ENCODE measurements around the gene MED27. TPM values are rescaled to one million over a fixed set of nuclear protein-coding genes. Genes with fewer than 3 reads are reported as not detected.

The MED27 gene
- total and polyA plus RNA-seq, 2 of the 13 experiments (the other 11 are each of a cell fraction or from before 2014, with no cell fraction given): 16.9 to 19.0 TPM

- Histone ChIP-seq H3K9ac (ENCODE audit: insufficient read depth, low read depth, low read length) (no peak overlapping the region), H3K4me3 (replicated peaks in 1 of 3; ENCODE audit: insufficient read depth in 1 of 3, low read depth in 2 of 3, low read length in 3 of 3) (no peak overlapping the region), H3K9me3 (ENCODE audit: low read length) (no peaks in the 10 kb centered on the region), H4K20me1 (ENCODE audit: insufficient read depth, low read length) (no peaks in the 10 kb centered on the region), H3K4me1 (ENCODE audit: insufficient read depth, low read length) (no peaks in the 10 kb centered on the region), H2AFZ (ENCODE audit: low read length) (no peak overlapping the region), H3K79me2 (ENCODE audit: insufficient read depth, low read length) (no peaks in the 10 kb centered on the region), H3K27me3 (ENCODE audit: control insufficient read depth in 1 of 2, insufficient read depth in 2 of 2, low read length in 2 of 2) (peaks cover 0 to 9% of the 10 kb centered on the region in 2 experiments; a peak in 2 of 5 replicates), H3K36me3 (replicated peaks in 1 of 2; ENCODE audit: control insufficient read depth in 1 of 2, insufficient read depth in 2 of 2, low read length in 2 of 2) (no peaks in the 10 kb centered on the region), H3K4me2 (ENCODE audit: low read depth, low read length) (no peak overlapping the region), H3K27ac (ENCODE audit: extremely low read length, insufficient read depth, low read length) (no peak overlapping the region)
- ChIA-PET POLR2A (no interaction called here), CTCF (ENCODE audit: low intra/inter-chr PET ratio, low total read pairs) (no interaction called here)
- no peak for DNase-seq (ENCODE audit: low spot score)
- no TSS peak for BruUV-seq (replicated peaks)
- no peak for ATAC-seq
- FAIRE-seq: no peak
- intact Hi-C loops (cut with micrococcal nuclease; ENCODE audit: unreplicated experiment): no loop called here
- TF ChIP-seq U2AF1 (optimal IDR thresholded peaks at IDR 0.05; ENCODE audit: low read depth, low read length): no peak
- WGBS (ENCODE audit: low lambda C conversion rate): 34% methylated on average over 8 of the region's 8 CpGs
- in situ Hi-C loops (cut with HindIII; ENCODE audit: extremely low pct_ligation_motif_present, low pct_unique_long_range_greater_than_20kb): no loop called here
These were observed 20.2 kb upstream of the MED27 start for GRCh38 chr9:132099741-132100407.

DNA sequence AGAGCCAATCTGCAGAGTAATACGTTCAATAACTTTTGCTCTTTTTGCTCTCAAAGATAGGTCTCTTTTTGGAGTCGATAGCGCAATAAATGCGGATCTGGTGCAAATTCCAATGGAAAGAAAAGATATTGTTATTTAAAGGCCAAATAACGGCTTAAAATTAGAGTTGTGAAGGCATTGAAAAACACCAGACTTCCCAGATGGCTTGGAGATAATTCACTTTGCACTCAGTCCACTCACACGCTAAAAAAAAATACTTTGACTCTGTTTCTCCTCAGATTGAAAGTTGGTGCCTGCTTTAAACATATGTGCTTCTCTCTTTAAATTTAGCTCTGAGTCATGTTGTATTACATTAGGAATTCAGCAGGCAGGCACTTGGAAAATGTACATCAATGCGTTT lies 19.5 kb upstream of the MED27 start:
- Histone ChIP-seq H3K36me3 (replicated peaks in 1 of 2; ENCODE audit: control insufficient read depth in 1 of 2, insufficient read depth in 2 of 2, low read length in 2 of 2) (no peaks in the 10 kb centered on the region), H3K27me3 (ENCODE audit: control insufficient read depth in 1 of 2, insufficient read depth in 2 of 2, low read length in 2 of 2) (peaks cover 0 to 9% of the 10 kb centered on the region in 2 experiments; a peak in 2 of 5 replicates), H3K79me2 (ENCODE audit: insufficient read depth, low read length) (no peaks in the 10 kb centered on the region), H3K4me3 (replicated peaks in 1 of 3; ENCODE audit: insufficient read depth in 1 of 3, low read depth in 2 of 3, low read length in 3 of 3) (no peak overlapping the region), H3K9me3 (ENCODE audit: low read length) (no peaks in the 10 kb centered on the region), H4K20me1 (ENCODE audit: insufficient read depth, low read length) (no peaks in the 10 kb centered on the region), H2AFZ (ENCODE audit: low read length) (no peak overlapping the region), H3K9ac (ENCODE audit: insufficient read depth, low read depth, low read length) (no peak overlapping the region), H3K4me2 (ENCODE audit: low read depth, low read length) (no peak overlapping the region), H3K4me1 (ENCODE audit: insufficient read depth, low read length) (no peaks in the 10 kb centered on the region), H3K27ac (ENCODE audit: extremely low read length, insufficient read depth, low read length) (no peak overlapping the region)
- intact Hi-C loops (cut with micrococcal nuclease; ENCODE audit: unreplicated experiment) (no loop called here), in situ Hi-C loops (cut with HindIII; ENCODE audit: extremely low pct_ligation_motif_present, low pct_unique_long_range_greater_than_20kb) (no loop called here)
- no peak for ATAC-seq
- 3% methylated on average over 7 of the region's 7 CpGs for WGBS (ENCODE audit: low lambda C conversion rate)
- CTCF ChIA-PET (ENCODE audit: low intra/inter-chr PET ratio, low total read pairs): no interaction called here
- no peak for FAIRE-seq
- POLR2A ChIA-PET: no interaction called here
- no TSS peak for BruUV-seq (replicated peaks)
- no peak for DNase-seq (ENCODE audit: low spot score)
- no peak for TF ChIP-seq RBM22 (optimal IDR thresholded peaks at IDR 0.05; ENCODE audit: low read length)
- TF ChIP-seq HOXA5 (CRISPR knock-in tag; IDR thresholded peaks at IDR 0.05): no peak
- TF ChIP-seq RFXAP (CRISPR knock-in tag; IDR thresholded peaks at IDR 0.05; ENCODE audit: borderline replicate concordance): no peak
- TF ChIP-seq CCAR2 (optimal IDR thresholded peaks at IDR 0.05; ENCODE audit: low read depth, low read length): no peak
- TF ChIP-seq SUZ12 (IDR thresholded peaks at IDR 0.05; ENCODE audit: low read depth, low read length): no peak
- TF ChIP-seq GFI1 (CRISPR knock-in tag; IDR thresholded peaks at IDR 0.05; ENCODE audit: borderline replicate concordance): no peak
- no peak for TF ChIP-seq ZNF780A (CRISPR knock-in tag; IDR thresholded peaks at IDR 0.05)
- TF ChIP-seq, protein P1, sequence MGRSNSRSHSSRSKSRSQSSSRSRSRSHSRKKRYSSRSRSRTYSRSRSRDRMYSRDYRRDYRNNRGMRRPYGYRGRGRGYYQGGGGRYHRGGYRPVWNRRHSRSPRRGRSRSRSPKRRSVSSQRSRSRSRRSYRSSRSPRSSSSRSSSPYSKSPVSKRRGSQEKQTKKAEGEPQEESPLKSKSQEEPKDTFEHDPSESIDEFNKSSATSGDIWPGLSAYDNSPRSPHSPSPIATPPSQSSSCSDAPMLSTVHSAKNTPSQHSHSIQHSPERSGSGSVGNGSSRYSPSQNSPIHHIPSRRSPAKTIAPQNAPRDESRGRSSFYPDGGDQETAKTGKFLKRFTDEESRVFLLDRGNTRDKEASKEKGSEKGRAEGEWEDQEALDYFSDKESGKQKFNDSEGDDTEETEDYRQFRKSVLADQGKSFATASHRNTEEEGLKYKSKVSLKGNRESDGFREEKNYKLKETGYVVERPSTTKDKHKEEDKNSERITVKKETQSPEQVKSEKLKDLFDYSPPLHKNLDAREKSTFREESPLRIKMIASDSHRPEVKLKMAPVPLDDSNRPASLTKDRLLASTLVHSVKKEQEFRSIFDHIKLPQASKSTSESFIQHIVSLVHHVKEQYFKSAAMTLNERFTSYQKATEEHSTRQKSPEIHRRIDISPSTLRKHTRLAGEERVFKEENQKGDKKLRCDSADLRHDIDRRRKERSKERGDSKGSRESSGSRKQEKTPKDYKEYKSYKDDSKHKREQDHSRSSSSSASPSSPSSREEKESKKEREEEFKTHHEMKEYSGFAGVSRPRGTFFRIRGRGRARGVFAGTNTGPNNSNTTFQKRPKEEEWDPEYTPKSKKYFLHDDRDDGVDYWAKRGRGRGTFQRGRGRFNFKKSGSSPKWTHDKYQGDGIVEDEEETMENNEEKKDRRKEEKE (IDR thresholded peaks at IDR 0.05): no peak
- TF ChIP-seq GATAD2A (CRISPR knock-in tag; IDR thresholded peaks at IDR 0.05): no peak
- no peak for TF ChIP-seq ZFX (CRISPR knock-in tag; IDR thresholded peaks at IDR 0.05; ENCODE audit: low read depth)
- no peak for TF ChIP-seq ZNF543 (CRISPR knock-in tag; IDR thresholded peaks at IDR 0.05)
- TF ChIP-seq, protein P2, sequence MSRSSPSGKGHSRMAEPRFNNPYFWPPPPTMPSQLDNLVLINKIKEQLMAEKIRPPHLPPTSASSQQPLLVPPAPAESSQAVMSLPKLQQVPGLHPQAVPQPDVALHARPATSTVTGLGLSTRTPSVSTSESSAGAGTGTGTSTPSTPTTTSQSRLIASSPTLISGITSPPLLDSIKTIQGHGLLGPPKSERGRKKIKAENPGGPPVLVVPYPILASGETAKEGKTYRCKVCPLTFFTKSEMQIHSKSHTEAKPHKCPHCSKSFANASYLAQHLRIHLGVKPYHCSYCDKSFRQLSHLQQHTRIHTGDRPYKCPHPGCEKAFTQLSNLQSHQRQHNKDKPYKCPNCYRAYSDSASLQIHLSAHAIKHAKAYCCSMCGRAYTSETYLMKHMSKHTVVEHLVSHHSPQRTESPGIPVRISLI (CRISPR knock-in tag; IDR thresholded peaks at IDR 0.05; ENCODE audit: borderline replicate concordance): no peak
- TF ChIP-seq MED13 (CRISPR knock-in tag; IDR thresholded peaks at IDR 0.05): no peak
- TF ChIP-seq, protein P3, sequence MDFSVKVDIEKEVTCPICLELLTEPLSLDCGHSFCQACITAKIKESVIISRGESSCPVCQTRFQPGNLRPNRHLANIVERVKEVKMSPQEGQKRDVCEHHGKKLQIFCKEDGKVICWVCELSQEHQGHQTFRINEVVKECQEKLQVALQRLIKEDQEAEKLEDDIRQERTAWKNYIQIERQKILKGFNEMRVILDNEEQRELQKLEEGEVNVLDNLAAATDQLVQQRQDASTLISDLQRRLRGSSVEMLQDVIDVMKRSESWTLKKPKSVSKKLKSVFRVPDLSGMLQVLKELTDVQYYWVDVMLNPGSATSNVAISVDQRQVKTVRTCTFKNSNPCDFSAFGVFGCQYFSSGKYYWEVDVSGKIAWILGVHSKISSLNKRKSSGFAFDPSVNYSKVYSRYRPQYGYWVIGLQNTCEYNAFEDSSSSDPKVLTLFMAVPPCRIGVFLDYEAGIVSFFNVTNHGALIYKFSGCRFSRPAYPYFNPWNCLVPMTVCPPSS (IDR thresholded peaks at IDR 0.05): no peak
